GM12873 (cell line): Measurements from ENCODE around the gene ARPP21.

ENCODE experiments used
- CTCF ChIP-seq: IDR thresholded peaks from 2 replicates; pipeline ENCODE4 v1.5.1; 2012; ENCODE audit warnings: low read depth, mild to moderate bottlenecking, moderate library complexity, low read length, control low read depth; ENCODE audit not compliant: insufficient read depth; ENCODE audit errors: missing control alignments

ARPP21 gene

GRCh38 chr3:35638251-35638979 is 910 bp upstream of the ARPP21 start:
- no peak for TF ChIP-seq CTCF

- no peak for TF ChIP-seq CTCF
Measured at GRCh38 chr3:35638980-35639253, 408 bp upstream of the ARPP21 start.

- no peak for TF ChIP-seq CTCF
Measured at GRCh38 chr3:35640190-35641165, 1.2 kb downstream of the ARPP21 start.

GRCh38 chr3:35641331-35641730 is 2.0 kb downstream of the ARPP21 start:
- TF ChIP-seq CTCF = no peak

- TF ChIP-seq CTCF = no peak
Measured at GRCh38 chr3:35641920-35642527, 2.7 kb downstream of the ARPP21 start.

GRCh38 chr3:35643495-35643894 is 4.2 kb downstream of the ARPP21 start:
- no peak for TF ChIP-seq CTCF

GRCh38 chr3:35644451-35644850 is 5.1 kb downstream of the ARPP21 start:
- TF ChIP-seq CTCF = no peak
